ENCODE measurements around the gene OXNAD1. TPM values are rescaled to one million over a fixed set of nuclear protein-coding genes. Genes with fewer than 3 reads are reported as not detected.

Gene OXNAD1
- total and polyA plus RNA-seq, 2 of the 13 experiments (the other 11 are each of a cell fraction or from before 2014, with no cell fraction given): 9.9 to 18.8 TPM

GRCh38 chr3:16252243-16252978, 12.6 kb upstream of the OXNAD1 start (continued):
- TF ChIP-seq ZNF354B (CRISPR knock-in tag; IDR thresholded peaks at IDR 0.05) (no peak), ZNF232 (CRISPR knock-in tag; IDR thresholded peaks at IDR 0.05; ENCODE audit: borderline replicate concordance) (no peak), ZNF18 (CRISPR knock-in tag; IDR thresholded peaks at IDR 0.05; ENCODE audit: insufficient replicate concordance) (no peak), FOSL2 (CRISPR knock-in tag; IDR thresholded peaks at IDR 0.05) (peak; percentile 61), RBM22 (optimal IDR thresholded peaks at IDR 0.05; ENCODE audit: low read length) (no peak), SALL2 (CRISPR knock-in tag; IDR thresholded peaks at IDR 0.05) (no peak), MIER2 (CRISPR knock-in tag; IDR thresholded peaks at IDR 0.05) (no peak), NCOA1 (CRISPR knock-in tag; IDR thresholded peaks at IDR 0.05) (no peak), PBX3 (CRISPR knock-in tag; IDR thresholded peaks at IDR 0.05; ENCODE audit: borderline replicate concordance) (no peak), ISL2 (CRISPR knock-in tag; IDR thresholded peaks at IDR 0.05) (no peak), ASH2L (IDR thresholded peaks at IDR 0.05; ENCODE audit: insufficient read length, low read depth, low read length) (peak; percentile 49), MED1 (CRISPR knock-in tag; IDR thresholded peaks at IDR 0.05) (peak; percentile 39; the same call in 1 of the 2 replicates), DRAP1 (CRISPR knock-in tag; IDR thresholded peaks at IDR 0.05) (peak; percentile 55; the same call in 1 of the 2 replicates), FOXC1 (CRISPR knock-in tag; IDR thresholded peaks at IDR 0.05; ENCODE audit: borderline replicate concordance) (no peak), ZNF557 (CRISPR knock-in tag; IDR thresholded peaks at IDR 0.05) (no peak), ZNF660 (CRISPR knock-in tag; IDR thresholded peaks at IDR 0.05; ENCODE audit: borderline replicate concordance, low read depth) (no peak), ZNF746 (CRISPR knock-in tag; IDR thresholded peaks at IDR 0.05) (no peak), TSC22D2 (CRISPR knock-in tag; IDR thresholded peaks at IDR 0.05; ENCODE audit: borderline replicate concordance) (no peak), HOXA9 (CRISPR knock-in tag; IDR thresholded peaks at IDR 0.05; ENCODE audit: borderline replicate concordance) (no peak), ZNF577 (CRISPR knock-in tag; IDR thresholded peaks at IDR 0.05; ENCODE audit: borderline replicate concordance, low read depth) (no peak), JUNB (CRISPR knock-in tag; IDR thresholded peaks at IDR 0.05; ENCODE audit: borderline replicate concordance) (no peak), ZSCAN5A (CRISPR knock-in tag; IDR thresholded peaks at IDR 0.05; ENCODE audit: borderline replicate concordance) (no peak), MEF2D (CRISPR knock-in tag; IDR thresholded peaks at IDR 0.05) (peak; percentile 87), EP300 (IDR thresholded peaks at IDR 0.05; ENCODE audit: low read depth in 2 of 2, low read length in 2 of 2) (peak in 1 of 2 experiments; percentile 58; a peak in 1 of 4 replicates), EP300 (CRISPR knock-in tag; IDR thresholded peaks at IDR 0.05; ENCODE audit: borderline replicate concordance) (no peak; the same call in 1 of the 2 replicates)

Data from HepG2 (cell line).